Islet of Langerhans (tissue), 1 donor: ENCODE data around the gene GAS2L3.

ENCODE experiments used
- FAIRE-seq: peaks from one replicate; lab custom pipeline; 2011; peaks lifted over from hg19 to GRCh38; lab: Jason Lieb, UNC

The GAS2L3 gene

DNA sequence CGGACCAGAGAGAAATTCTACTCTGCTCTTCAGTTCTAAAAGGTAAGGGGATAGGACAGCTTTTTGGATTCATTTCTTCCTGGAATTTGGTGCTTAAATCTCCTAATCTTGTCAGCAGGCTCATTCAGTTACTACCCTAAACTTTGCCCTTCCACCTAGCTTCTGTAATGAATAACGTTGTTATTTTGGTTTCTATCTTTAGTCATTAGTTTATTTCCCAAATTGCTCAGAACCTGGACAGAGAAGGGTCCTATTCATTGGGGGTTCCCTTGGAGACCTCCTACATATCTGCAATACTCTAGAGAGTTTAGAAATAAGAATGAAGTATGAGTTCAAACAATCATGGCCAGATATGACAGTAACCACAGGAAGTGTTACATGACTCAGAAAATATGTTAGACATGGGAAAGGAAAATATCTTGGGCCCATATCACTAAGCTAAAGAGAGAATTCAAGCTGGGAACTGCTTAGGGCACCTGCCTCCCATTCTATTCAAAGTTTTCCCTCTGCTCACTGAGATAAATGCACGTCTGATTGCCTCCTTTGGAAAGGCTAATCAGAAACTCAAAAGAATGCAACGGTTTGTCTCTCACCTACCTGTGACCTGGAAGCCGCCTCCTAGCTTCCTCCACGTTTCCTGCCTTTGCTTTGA is 87.9 kb downstream of the GAS2L3 start:
- no peak for FAIRE-seq

GRCh38 chr12:100666588-100666987 is 93.1 kb downstream of the GAS2L3 start:
- FAIRE-seq, result no peak

DNA sequence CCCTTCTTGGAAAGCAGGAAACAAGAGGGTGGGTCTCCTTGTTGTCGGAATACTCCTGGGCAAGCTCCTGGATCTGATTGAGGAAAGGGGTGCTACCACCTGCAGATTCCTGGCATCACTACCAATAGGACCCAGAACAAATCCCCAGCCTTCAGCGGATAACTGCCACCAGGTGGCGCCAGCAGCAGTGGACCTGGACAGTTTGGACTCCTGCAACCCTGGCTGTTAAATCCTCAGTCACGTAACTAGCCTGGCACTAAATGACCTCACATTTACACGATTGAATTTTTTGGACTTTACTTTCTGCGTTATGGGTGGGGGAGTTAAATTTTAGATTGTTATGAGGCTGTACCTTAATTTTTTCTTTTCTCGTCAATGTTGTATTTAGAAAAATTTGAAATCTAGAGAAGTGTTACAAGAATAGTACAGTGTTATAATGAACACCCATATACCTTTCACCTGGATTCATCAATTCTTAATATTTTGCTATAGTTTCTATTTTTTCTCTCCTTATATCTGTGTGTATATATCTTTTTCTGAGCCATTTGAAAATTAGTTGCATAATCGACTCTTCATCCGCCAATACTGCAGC is 95.6 kb downstream of the GAS2L3 start:
- no peak for FAIRE-seq

DNA sequence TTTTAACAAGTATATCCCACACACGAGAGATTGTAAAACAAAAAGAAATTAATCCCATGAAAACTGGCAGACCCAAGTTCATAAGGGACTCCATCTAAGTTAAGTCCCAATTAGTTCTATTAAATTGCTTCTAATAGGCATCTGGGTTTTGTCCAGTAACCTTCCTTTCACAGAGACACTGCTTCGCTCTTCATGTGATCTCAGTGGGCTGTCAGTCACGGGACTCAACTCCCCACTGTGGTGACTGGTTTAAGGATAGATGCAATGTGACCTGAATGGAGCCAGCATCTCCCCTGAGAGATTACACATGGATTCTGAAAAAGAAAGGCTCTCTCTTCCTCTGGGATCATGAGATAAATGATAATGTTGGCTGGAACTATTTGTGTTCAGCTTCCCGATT is 96.4 kb downstream of the GAS2L3 start:
- FAIRE-seq, result no peak

DNA sequence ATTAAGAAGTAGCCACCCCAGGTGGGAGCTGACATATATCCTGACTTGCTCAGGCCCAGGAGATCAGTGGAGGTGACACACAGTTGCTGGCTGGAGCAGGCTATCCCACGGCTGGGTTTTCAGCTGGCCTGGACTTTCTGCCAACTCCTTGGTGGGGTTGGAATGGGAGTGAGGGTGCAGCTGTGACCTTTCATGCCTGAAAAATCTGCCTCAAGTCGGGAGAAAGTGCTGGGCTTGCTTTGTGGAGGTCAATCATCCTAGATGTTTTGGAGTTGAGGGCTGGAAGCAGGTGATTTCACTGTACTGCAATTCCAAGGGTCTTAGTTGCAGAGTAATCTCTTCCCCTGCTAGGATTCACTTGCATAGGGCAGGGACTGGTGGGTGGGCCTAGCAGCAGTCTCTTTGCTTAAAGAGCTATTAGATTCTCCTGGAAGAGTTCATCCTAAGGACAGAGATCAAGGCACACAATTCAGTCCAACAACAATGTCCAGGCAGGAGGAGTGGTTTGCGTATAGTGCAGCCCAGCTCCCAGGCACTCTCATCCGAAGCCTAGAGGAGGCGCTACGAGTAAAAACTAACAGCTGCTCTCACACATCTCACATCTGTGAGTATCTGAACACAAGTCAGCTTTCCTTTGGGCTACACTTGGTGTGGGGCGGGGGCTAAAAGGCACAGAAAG is 98.1 kb downstream of the GAS2L3 start:
- FAIRE-seq, result no peak

DNA sequence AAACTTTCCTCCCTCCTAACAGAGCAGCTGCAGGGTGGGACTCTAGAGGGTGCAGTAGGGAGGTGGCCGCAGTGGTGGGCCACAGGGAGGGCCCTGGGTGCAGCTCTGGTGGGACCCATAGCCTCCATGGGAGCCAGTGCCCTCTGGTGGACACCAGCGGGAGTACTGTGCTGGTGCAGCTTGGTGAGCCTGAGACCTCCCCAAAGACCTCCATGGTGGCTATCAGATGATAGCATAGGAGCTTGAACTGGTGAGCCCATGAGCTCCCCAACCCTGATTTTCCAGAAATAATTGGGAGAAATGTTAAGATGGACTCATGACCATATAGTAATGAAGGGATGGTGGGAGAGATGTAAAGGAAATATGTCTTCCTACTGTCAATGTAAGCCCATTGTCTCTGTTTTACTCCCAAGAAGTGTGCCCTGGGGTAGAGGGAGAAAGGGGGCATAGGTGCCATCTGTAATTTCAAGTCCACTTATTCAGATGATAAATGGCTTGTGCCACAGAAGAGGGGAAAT is 98.7 kb downstream of the GAS2L3 start:
- FAIRE-seq, result no peak

DNA sequence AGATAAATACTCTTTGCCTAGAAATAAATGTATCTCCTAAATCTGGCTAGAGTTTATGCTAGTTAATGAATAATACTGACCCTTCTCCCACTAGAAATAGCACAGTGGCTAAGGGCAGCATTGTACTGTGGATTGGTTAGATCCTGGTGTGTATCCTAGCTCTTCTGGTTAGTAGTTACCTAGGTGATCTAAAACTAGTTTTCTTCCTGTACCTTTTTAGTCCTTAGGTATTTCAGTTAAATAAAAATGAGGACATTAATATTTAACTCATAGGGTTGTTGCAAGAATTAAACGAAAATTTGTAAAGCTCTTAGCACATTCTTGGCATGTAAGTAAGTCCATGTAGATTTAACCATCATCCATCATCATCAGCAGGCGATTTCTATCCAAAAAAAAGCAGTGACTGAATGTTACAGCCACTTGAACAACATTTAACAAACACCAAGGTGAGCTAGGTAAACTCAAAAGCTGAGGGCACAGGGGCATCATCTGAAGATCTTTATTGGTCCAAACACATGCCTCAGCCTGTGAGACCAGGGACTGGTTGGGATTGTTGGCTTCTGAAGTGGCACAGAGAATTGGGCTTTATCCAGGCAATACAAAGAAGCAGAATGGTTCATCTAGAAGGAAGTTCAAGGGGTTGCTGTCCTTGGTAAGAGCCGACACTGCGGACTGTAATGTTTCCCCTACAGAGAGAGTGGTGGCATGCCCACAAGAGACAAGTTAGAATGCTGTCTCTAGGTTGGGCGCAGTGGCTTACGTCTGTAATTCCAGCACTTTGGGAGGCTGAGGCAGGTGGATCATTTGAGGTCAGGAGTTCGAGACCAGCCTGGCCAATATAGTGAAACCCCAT is 100.8 kb downstream of the GAS2L3 start:
- no peak for FAIRE-seq
